H9 (cell line): Measurements from ENCODE around the gene B4GALNT4. TPM values are rescaled to one million over a fixed set of nuclear protein-coding genes. Genes with fewer than 3 reads are reported as not detected.

ENCODE experiments used
- DNase-seq: peaks from one replicate; pipeline ENCODE4 v3.0.0-alpha.2; 2017
- H2AFZ ChIP-seq: one replicate; pipeline ENCODE4 v1.6.1; 2013; ENCODE audit warnings: mild to moderate bottlenecking, low read length, control low read depth, moderate library complexity
- H2AK5ac ChIP-seq: 2 replicates; pipeline ENCODE4 v1.6.1; 2013; ENCODE audit warnings: low read length, control low read depth, mixed read lengths; ENCODE audit not compliant: insufficient read length
- H2BK120ac ChIP-seq: one replicate; pipeline ENCODE4 v1.6.1; 2013; ENCODE audit warnings: low read depth, mild to moderate bottlenecking, low read length, control low read depth, inconsistent platforms; ENCODE audit not compliant: poor library complexity, severe bottlenecking
- H2BK12ac ChIP-seq: 2 replicates; pipeline ENCODE4 v1.6.1; 2013; ENCODE audit warnings: low read length, control low read depth, mixed read lengths, low read depth; ENCODE audit not compliant: insufficient read length
- H2BK15ac ChIP-seq: 2 replicates; pipeline ENCODE4 v1.6.1; 2013; ENCODE audit warnings: low read depth, low read length, control low read depth
- H2BK20ac ChIP-seq: one replicate; pipeline ENCODE4 v1.6.1; 2013; ENCODE audit warnings: low read depth, mild to moderate bottlenecking, low read length, control low read depth, inconsistent platforms; ENCODE audit not compliant: poor library complexity, severe bottlenecking
- H2BK5ac ChIP-seq: 2 replicates; pipeline ENCODE4 v1.6.1; 2013; ENCODE audit warnings: low read length, control low read depth, mixed read lengths; ENCODE audit not compliant: insufficient read length
- H3K14ac ChIP-seq: 2 replicates; pipeline ENCODE4 v1.6.1; 2013; ENCODE audit warnings: low read length, control low read depth; ENCODE audit not compliant: insufficient read depth
- H3K18ac ChIP-seq: 2 replicates; pipeline ENCODE4 v1.6.1; 2013; ENCODE audit warnings: low read depth, mild to moderate bottlenecking, mixed read lengths, low read length, control low read depth; ENCODE audit not compliant: insufficient read length
- H3K23ac ChIP-seq: 2 replicates; pipeline ENCODE4 v1.6.1; 2013; ENCODE audit warnings: low read length, control low read depth, mixed read lengths, low read depth; ENCODE audit not compliant: insufficient read length
- H3K23me2 ChIP-seq: 2 replicates; pipeline ENCODE4 v1.6.1; 2013; ENCODE audit warnings: low read depth, mild to moderate bottlenecking, mixed read lengths, low read length, control low read depth; ENCODE audit not compliant: insufficient read length, poor library complexity, severe bottlenecking
- H3K27ac ChIP-seq: 2 replicates; pipeline ENCODE4 v1.5.1; 2013; ENCODE audit warnings: low read length, control low read depth, mixed read lengths, low read depth; ENCODE audit not compliant: insufficient read length
- H3K27me3 ChIP-seq: 2 replicates; pipeline ENCODE4 v1.6.1; 2013; ENCODE audit warnings: low read length, control low read depth, inconsistent platforms; ENCODE audit not compliant: insufficient read depth
- H3K4ac ChIP-seq: 2 replicates; pipeline ENCODE4 v1.6.1; 2013; ENCODE audit warnings: low read depth, mild to moderate bottlenecking, control low read depth, inconsistent platforms, low read length, moderate library complexity
- H3K4me1 ChIP-seq: 2 replicates; pipeline ENCODE4 v1.6.1; 2013; ENCODE audit warnings: low read length, control low read depth, inconsistent platforms; ENCODE audit not compliant: insufficient read depth
- H3K4me2 ChIP-seq: 2 replicates; pipeline ENCODE4 v1.6.1; 2013; ENCODE audit warnings: low read length, control low read depth, mixed read lengths; ENCODE audit not compliant: insufficient read length, insufficient read depth
- H3K56ac ChIP-seq: 2 replicates; pipeline ENCODE4 v1.6.1; 2013; ENCODE audit warnings: low read depth, mild to moderate bottlenecking, mixed read lengths, low read length, control low read depth; ENCODE audit not compliant: insufficient read length
- H3K79me1 ChIP-seq: 2 replicates; pipeline ENCODE4 v1.6.1; 2013; ENCODE audit warnings: low read depth, mild to moderate bottlenecking, moderate library complexity, low read length, control low read depth, inconsistent platforms; ENCODE audit not compliant: insufficient read depth, poor library complexity, severe bottlenecking
- H3K79me2 ChIP-seq: 2 replicates; pipeline ENCODE4 v1.6.1; 2013; ENCODE audit warnings: low read length, control low read depth, inconsistent platforms; ENCODE audit not compliant: insufficient read depth
- H3K9ac ChIP-seq: 2 replicates; pipeline ENCODE4 v1.6.1; 2013; ENCODE audit warnings: low read length, control low read depth, mixed read lengths; ENCODE audit not compliant: insufficient read length; ENCODE audit errors: extremely low read depth
- H3K9me3 ChIP-seq: one replicate; pipeline ENCODE4 v1.6.1; 2013; ENCODE audit warnings: low read depth, low read length, inconsistent platforms; ENCODE audit not compliant: control insufficient read depth
- H3T11ph ChIP-seq: one replicate; pipeline ENCODE4 v1.6.1; 2013; ENCODE audit warnings: mild to moderate bottlenecking, low read length, control low read depth, inconsistent platforms
- H4K20me1 ChIP-seq: one replicate; pipeline ENCODE4 v1.6.1; 2013; ENCODE audit not compliant: control insufficient read depth, insufficient read length, insufficient read depth
- H4K5ac ChIP-seq: 2 replicates; pipeline ENCODE4 v1.6.1; 2013; ENCODE audit warnings: low read depth, mild to moderate bottlenecking, mixed read lengths, low read length, control low read depth; ENCODE audit not compliant: insufficient read length
- H4K8ac ChIP-seq: replicated peaks from 2 replicates; pipeline ENCODE4 v1.6.1; 2013; ENCODE audit warnings: low read length, control low read depth, mixed read lengths, low read depth; ENCODE audit not compliant: insufficient read length
- H4K91ac ChIP-seq: 2 replicates; pipeline ENCODE4 v1.6.1; 2013; ENCODE audit warnings: low read depth, mild to moderate bottlenecking, moderate library complexity, mixed read lengths, low read length, control low read depth; ENCODE audit not compliant: insufficient read length
- H3K27ac Mint-ChIP-seq, 3 experiments: 2 replicates in 2 of 3; 3 replicates in 1 of 3; pipeline ENCODE4 v1.8.0; 2020 to 2021; ENCODE audit warnings: mixed read lengths in 3 of 3, mild to moderate bottlenecking in 1 of 3, moderate library complexity in 1 of 3
- H3K27me3 Mint-ChIP-seq: 2 replicates; pipeline ENCODE4 v1.8.0; 2021; ENCODE audit warnings: low read depth, mild to moderate bottlenecking, moderate library complexity, mixed read lengths
- H3K36me3 Mint-ChIP-seq, 3 experiments: 2 replicates in 2 of 3; 3 replicates in 1 of 3; pipeline ENCODE4 v1.8.0; 2020 to 2021; ENCODE audit warnings: low read depth in 3 of 3, mixed read lengths in 3 of 3; ENCODE audit not compliant: insufficient read depth in 1 of 3
- H3K4me1 Mint-ChIP-seq, 2 experiments: 2 replicates each; pipeline ENCODE4 v1.8.0; 2020; ENCODE audit warnings: mixed read lengths in 2 of 2
- H3K4me3 Mint-ChIP-seq, 2 experiments: 2 replicates in 1 of 2; 3 replicates in 1 of 2; pipeline ENCODE4 v1.8.0; 2020 to 2021; ENCODE audit warnings: mild to moderate bottlenecking in 2 of 2, mixed read lengths in 2 of 2, moderate library complexity in 1 of 2
- H3K9me3 Mint-ChIP-seq, 2 experiments: 2 replicates in 1 of 2; 3 replicates in 1 of 2; pipeline ENCODE4 v1.8.0; 2020; ENCODE audit warnings: mild to moderate bottlenecking in 2 of 2, mixed read lengths in 2 of 2, moderate library complexity in 1 of 2
- CTCF ChIP-seq: fragments of 200-600 bp; sonication (generic); conservative IDR thresholded peaks from 3 replicates; pipeline ENCODE4 v1.8.0; 2021; ENCODE audit warnings: antibody characterized with exemption, mild to moderate bottlenecking
- WGBS: extraction: QIAGEN DNeasy Blood & Tissue Kit; methylation state at CpG from one replicate; pipeline ENCODE4 v1.1.7; 2013; ENCODE audit warnings: missing lambda C conversion rate, low lambda C conversion rate, mixed read lengths; ENCODE audit not compliant: insufficient read length; ENCODE audit errors: extremely low coverage; 5-methylcytosine and 5-hydroxymethylcytosine counted together
- total RNA-seq: library from RNA; stranded (reverse); gene quantifications from 2 replicates; pipeline ENCODE4 v1.2.1, GENCODE V29; 2021

The B4GALNT4 gene
- total RNA-seq, 1 experiment from 2014 or later: 105 TPM

- H3K4ac ChIP-seq: no peak overlapping the region
- H2BK120ac ChIP-seq: no peak overlapping the region
- no peaks in the 10 kb centered on the region for H3K79me1 ChIP-seq
- H3K4me1 ChIP-seq: no peaks in the 10 kb centered on the region
- no CpG with 5 or more reads among the region's 44 CpGs for WGBS
- no peak overlapping the region for H3K14ac ChIP-seq
- no peak overlapping the region for H3K56ac ChIP-seq
- H3T11ph ChIP-seq: no peak overlapping the region
- H3K27ac ChIP-seq: no peak overlapping the region
- no peak overlapping the region for H2BK12ac ChIP-seq
- H3K27me3 ChIP-seq: no peaks in the 10 kb centered on the region
- no peak overlapping the region for H3K4me3 Mint-ChIP-seq
- H2BK15ac ChIP-seq: no peak overlapping the region
- H2BK5ac ChIP-seq: no peak overlapping the region
- H2BK20ac ChIP-seq: no peak overlapping the region
- no peak overlapping the region for H3K4me2 ChIP-seq
- H3K27me3 Mint-ChIP-seq: no peaks in the 10 kb centered on the region
- no peaks in the 10 kb centered on the region; a peak in 2 of 5 replicates for H3K9me3 Mint-ChIP-seq
- H3K9me3 ChIP-seq: no peaks in the 10 kb centered on the region
- no peak overlapping the region for H3K23ac ChIP-seq
- no peaks in the 10 kb centered on the region for H4K20me1 ChIP-seq
- H4K8ac ChIP-seq: no peak overlapping the region
- H2AK5ac ChIP-seq: no peak overlapping the region
- peaks cover 37 to 61% (median 52%) of the 10 kb centered on the region in 3 experiments for H3K36me3 Mint-ChIP-seq
- H3K18ac ChIP-seq: no peak overlapping the region
- no peak for DNase-seq
- TF ChIP-seq CTCF: no peak
- H3K23me2 ChIP-seq: no peaks in the 10 kb centered on the region
- no peaks in the 10 kb centered on the region for H3K79me2 ChIP-seq
- H4K5ac ChIP-seq: no peak overlapping the region
- peaks cover 0 to 3% of the 10 kb centered on the region in 2 experiments; a peak in 1 of 4 replicates for H3K4me1 Mint-ChIP-seq
- no peak overlapping the region for H4K91ac ChIP-seq
- no peak overlapping the region for H3K9ac ChIP-seq
- H2AFZ ChIP-seq: no peak overlapping the region
- 0 out of 7 replicates have a peak overlapping the region, but pooled peaks of 1 of the 3 experiments have one; percentile 23 for H3K27ac Mint-ChIP-seq
These were observed 8.0 kb downstream of the B4GALNT4 start for GRCh38 chr11:377174-377865.
